ENCODE measurements around the gene TRPM8. TPM values are rescaled to one million over a fixed set of nuclear protein-coding genes. Genes with fewer than 3 reads are reported as not detected.

TRPM8 gene
- total RNA-seq, 1 donor from 2014 or later = 7.5 TPM

DNA sequence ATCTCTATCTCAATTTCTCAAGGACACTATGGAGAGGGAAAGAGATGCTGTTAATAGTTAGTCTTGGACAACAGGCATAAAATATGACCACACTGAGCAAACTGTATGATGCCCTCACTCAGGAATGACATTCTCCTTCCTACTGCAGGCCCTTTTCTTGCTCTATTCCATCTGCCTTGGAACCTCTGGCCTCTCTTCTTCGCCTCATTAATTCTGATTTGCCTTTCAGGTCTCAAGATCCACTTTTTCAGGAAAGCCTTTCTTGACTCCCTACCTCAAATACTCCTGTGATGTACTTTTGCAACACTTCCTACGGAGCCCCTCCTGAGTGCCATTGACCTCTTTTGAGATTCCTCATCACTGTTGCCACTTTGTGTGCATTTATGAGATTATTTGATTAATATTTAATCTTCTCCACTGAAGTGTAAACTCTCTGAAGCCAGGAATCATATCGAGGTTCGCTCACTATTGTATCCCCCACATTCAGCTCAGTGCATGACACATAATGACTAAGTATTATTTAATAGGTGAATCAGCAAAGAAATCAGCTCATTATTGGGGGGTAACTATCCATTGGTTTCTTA is 112.1 kb downstream of the TRPM8 start:
- H3K27me3 ChIP-seq = no peaks in the 10 kb centered on the region
- Mint-ChIP-seq H3K9me3 (peaks cover 17% of the 10 kb centered on the region), H3K4me3 (no peak overlapping the region), H3K4me1 (peaks cover 42% of the 10 kb centered on the region), H3K36me3 (peaks cover 4% of the 10 kb centered on the region), H3K27ac (no peak overlapping the region), H3K27me3 (ENCODE audit: insufficient read depth, low read depth) (peaks cover 11% of the 10 kb centered on the region)
- DNase-seq (ENCODE audit: low spot score) = no peak
- no peaks in the 10 kb centered on the region for H3K9me3 ChIP-seq (ENCODE audit: low read depth)
- no peak overlapping the region for H2AFZ ChIP-seq (replicated peaks)
- no peak overlapping the region for H3K9ac ChIP-seq
- H3K27ac ChIP-seq = no peak overlapping the region
- no peak overlapping the region for H3K4me2 ChIP-seq
- H3K4me3 ChIP-seq = no peak overlapping the region
- TF ChIP-seq CTCF (IDR thresholded peaks at IDR 0.05) = no peak
- TF ChIP-seq EZH2phosphoT487 (IDR thresholded peaks at IDR 0.05) = no peak
- TF ChIP-seq EZH2 (IDR thresholded peaks at IDR 0.05) = no peak
- H3F3A ChIP-seq (ENCODE audit: low read depth) = no peaks in the 10 kb centered on the region
- H3K79me2 ChIP-seq (ENCODE audit: low read depth) = no peaks in the 10 kb centered on the region
- no peaks in the 10 kb centered on the region for H4K20me1 ChIP-seq (ENCODE audit: low read depth)
- no peaks in the 10 kb centered on the region for H3K36me3 ChIP-seq
- peaks cover 9% of the 10 kb centered on the region for H3K4me1 ChIP-seq

- Histone ChIP-seq H4K20me1 (ENCODE audit: low read depth) (no peaks in the 10 kb centered on the region), H3K4me1 (peaks cover 4% of the 10 kb centered on the region), H3F3A (ENCODE audit: low read depth) (no peaks in the 10 kb centered on the region), H3K36me3 (no peaks in the 10 kb centered on the region), H3K9me3 (ENCODE audit: low read depth) (no peaks in the 10 kb centered on the region), H3K9ac (no peak overlapping the region), H3K79me2 (ENCODE audit: low read depth) (no peaks in the 10 kb centered on the region), H3K27ac (no peak overlapping the region), H3K4me2 (no peak overlapping the region), H3K27me3 (no peaks in the 10 kb centered on the region), H3K4me3 (no peak overlapping the region), H2AFZ (replicated peaks) (no peak overlapping the region)
- TF ChIP-seq CTCF (IDR thresholded peaks at IDR 0.05) (no peak), EZH2 (IDR thresholded peaks at IDR 0.05) (no peak), EZH2phosphoT487 (IDR thresholded peaks at IDR 0.05) (no peak)
- H3K9me3 Mint-ChIP-seq = peaks cover 24% of the 10 kb centered on the region
- H3K27me3 Mint-ChIP-seq (ENCODE audit: insufficient read depth, low read depth) = peaks cover 11% of the 10 kb centered on the region
- peaks cover 4% of the 10 kb centered on the region for H3K36me3 Mint-ChIP-seq
- peaks cover 30% of the 10 kb centered on the region for H3K4me1 Mint-ChIP-seq
- no peak for DNase-seq (ENCODE audit: low spot score)
- H3K27ac Mint-ChIP-seq = no peak overlapping the region
- H3K4me3 Mint-ChIP-seq = no peak overlapping the region
Measured at GRCh38 chr2:234031207-234031606, 114.0 kb downstream of the TRPM8 start.

GRCh38 chr2:234032279-234032856 is 115.2 kb downstream of the TRPM8 start:
- Histone ChIP-seq H3F3A (ENCODE audit: low read depth) (no peaks in the 10 kb centered on the region), H3K27me3 (no peaks in the 10 kb centered on the region), H3K4me3 (no peak overlapping the region), H3K9me3 (ENCODE audit: low read depth) (no peaks in the 10 kb centered on the region), H3K4me1 (no peaks in the 10 kb centered on the region), H3K9ac (no peak overlapping the region), H3K27ac (no peak overlapping the region), H3K36me3 (no peaks in the 10 kb centered on the region), H3K79me2 (ENCODE audit: low read depth) (no peaks in the 10 kb centered on the region), H4K20me1 (ENCODE audit: low read depth) (no peaks in the 10 kb centered on the region), H3K4me2 (no peak overlapping the region), H2AFZ (replicated peaks) (no peak overlapping the region)
- Mint-ChIP-seq H3K4me1 (peaks cover 20% of the 10 kb centered on the region), H3K36me3 (peaks cover 4% of the 10 kb centered on the region), H3K27ac (no peak overlapping the region), H3K9me3 (peaks cover 28% of the 10 kb centered on the region), H3K27me3 (ENCODE audit: insufficient read depth, low read depth) (peaks cover 11% of the 10 kb centered on the region), H3K4me3 (no peak overlapping the region)
- TF ChIP-seq EZH2 (IDR thresholded peaks at IDR 0.05) (no peak), EZH2phosphoT487 (IDR thresholded peaks at IDR 0.05) (no peak), CTCF (IDR thresholded peaks at IDR 0.05) (no peak)
- no peak for DNase-seq (ENCODE audit: low spot score)

Data from neural progenitor cell (in vitro differentiated cells).